Astrocyte of the cerebellum (primary cell): Measurements from ENCODE around the gene FRS3.

Experiments used
- DNase-seq: peaks from one replicate; pipeline ENCODE4 v3.0.0-alpha.2; 2011; ENCODE audit warnings: low read depth
- H3K4me3 ChIP-seq: 2 replicates; pipeline ENCODE4 v1.5.1; 2011; ENCODE audit warnings: mild to moderate bottlenecking, low read depth, low read length, moderate library complexity
- in situ Hi-C: cut with HindIII; loops from 2 replicates; pipeline ENCODE4 v1.10.0; 2017; ENCODE audit warnings: low sequenced_read_pairs
- TF ChIP-seq, protein P1 (sequence below): IDR thresholded peaks from 2 replicates; pipeline ENCODE4 v1.5.1; 2012; ENCODE audit warnings: low read length, low read depth, moderate library complexity, mild to moderate bottlenecking; ENCODE audit errors: missing control alignments

FRS3 gene

GRCh38 chr6:41763470-41763869 is 16.2 kb downstream of the FRS3 start:
- TF ChIP-seq, protein P1, sequence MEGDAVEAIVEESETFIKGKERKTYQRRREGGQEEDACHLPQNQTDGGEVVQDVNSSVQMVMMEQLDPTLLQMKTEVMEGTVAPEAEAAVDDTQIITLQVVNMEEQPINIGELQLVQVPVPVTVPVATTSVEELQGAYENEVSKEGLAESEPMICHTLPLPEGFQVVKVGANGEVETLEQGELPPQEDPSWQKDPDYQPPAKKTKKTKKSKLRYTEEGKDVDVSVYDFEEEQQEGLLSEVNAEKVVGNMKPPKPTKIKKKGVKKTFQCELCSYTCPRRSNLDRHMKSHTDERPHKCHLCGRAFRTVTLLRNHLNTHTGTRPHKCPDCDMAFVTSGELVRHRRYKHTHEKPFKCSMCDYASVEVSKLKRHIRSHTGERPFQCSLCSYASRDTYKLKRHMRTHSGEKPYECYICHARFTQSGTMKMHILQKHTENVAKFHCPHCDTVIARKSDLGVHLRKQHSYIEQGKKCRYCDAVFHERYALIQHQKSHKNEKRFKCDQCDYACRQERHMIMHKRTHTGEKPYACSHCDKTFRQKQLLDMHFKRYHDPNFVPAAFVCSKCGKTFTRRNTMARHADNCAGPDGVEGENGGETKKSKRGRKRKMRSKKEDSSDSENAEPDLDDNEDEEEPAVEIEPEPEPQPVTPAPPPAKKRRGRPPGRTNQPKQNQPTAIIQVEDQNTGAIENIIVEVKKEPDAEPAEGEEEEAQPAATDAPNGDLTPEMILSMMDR: no peak
- in situ Hi-C loops: no loop called here
- no peak for DNase-seq
- H3K4me3 ChIP-seq: no peak overlapping the region

GRCh38 chr6:41759905-41760579 is 19.7 kb downstream of the FRS3 start:
- DNase-seq: no peak
- TF ChIP-seq, protein P1: no peak
- H3K4me3 ChIP-seq: no peak overlapping the region
- in situ Hi-C loops: no loop called here

DNA sequence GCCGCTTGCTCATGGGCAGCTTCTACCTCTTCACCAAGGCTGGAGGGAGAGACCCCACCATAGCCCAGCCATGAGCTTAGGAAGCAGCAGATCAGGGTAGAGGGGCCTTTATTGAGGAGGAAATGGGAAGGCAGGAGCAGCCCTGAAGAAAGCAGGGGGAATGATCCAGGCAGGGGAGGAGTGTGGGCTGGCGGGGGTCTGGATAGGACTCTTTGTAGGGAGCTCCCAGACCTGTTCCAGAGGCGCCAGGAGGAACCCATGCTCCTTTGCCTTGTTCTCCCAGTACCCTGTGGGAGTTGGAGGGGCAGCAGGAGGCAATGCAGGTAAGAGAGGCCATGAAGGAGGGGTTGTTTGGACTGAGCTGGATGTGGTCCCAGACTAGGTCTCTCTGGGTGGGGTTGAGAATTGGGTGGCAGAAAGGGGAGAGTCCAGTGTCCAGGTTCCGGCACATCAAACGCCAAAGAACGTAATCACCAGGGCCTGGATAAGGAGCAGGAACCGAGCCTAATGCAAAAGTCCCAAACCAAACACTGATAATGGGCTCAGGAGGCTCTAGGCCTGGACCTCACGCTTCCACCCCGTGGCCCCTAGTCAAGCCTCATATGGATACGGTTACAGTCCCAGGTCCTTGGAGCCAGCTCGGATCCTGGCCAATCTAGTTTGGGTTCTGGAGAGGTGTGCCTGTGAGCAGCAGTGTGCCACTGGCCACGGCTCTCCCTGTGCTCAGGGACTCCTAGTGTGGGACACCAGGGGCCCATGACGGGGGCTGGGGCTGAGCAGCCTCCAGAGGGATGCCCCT is 20.4 kb downstream of the FRS3 start:
- no peak for DNase-seq
- H3K4me3 ChIP-seq: no peak overlapping the region
- TF ChIP-seq, protein P1: no peak
- in situ Hi-C loops: no loop called here

DNA sequence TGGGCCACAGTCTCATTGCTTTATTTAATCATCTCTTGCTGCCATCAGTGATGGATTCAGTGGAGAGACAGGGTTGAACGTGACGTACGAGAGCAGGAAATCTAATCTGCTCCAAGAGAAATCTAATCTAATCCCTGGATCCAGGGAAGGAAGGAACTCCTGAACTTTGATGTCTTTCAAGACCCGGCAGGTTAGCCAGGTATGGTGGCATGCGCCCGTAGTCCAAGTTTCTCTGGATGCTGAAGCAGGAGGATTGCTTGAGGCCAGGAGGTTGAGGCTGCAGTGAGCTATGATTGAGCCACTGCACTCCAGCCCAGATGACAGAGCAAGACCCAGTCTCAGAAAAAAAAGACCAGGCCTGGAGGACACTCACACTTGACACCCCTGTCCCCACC is 21.1 kb downstream of the FRS3 start:
- no peak for DNase-seq
- TF ChIP-seq, protein P1: no peak
- in situ Hi-C loops: no loop called here
- no peak overlapping the region for H3K4me3 ChIP-seq

GRCh38 chr6:41757931-41758640 is 21.6 kb downstream of the FRS3 start:
- no peak overlapping the region for H3K4me3 ChIP-seq
- no peak for DNase-seq
- TF ChIP-seq, protein P1: no peak
- in situ Hi-C loops: no loop called here

- DNase-seq: no peak
- no peak overlapping the region for H3K4me3 ChIP-seq
- TF ChIP-seq, protein P1: no peak
- in situ Hi-C loops: no loop called here
Observed at GRCh38 chr6:41757271-41757670, 22.4 kb downstream of the FRS3 start.
